ENCODE measurements around the gene TBC1D32.

GRCh38 chr6:121105461-121105860, 228.8 kb downstream of the TBC1D32 start:
- TF ChIP-seq, protein P1, sequence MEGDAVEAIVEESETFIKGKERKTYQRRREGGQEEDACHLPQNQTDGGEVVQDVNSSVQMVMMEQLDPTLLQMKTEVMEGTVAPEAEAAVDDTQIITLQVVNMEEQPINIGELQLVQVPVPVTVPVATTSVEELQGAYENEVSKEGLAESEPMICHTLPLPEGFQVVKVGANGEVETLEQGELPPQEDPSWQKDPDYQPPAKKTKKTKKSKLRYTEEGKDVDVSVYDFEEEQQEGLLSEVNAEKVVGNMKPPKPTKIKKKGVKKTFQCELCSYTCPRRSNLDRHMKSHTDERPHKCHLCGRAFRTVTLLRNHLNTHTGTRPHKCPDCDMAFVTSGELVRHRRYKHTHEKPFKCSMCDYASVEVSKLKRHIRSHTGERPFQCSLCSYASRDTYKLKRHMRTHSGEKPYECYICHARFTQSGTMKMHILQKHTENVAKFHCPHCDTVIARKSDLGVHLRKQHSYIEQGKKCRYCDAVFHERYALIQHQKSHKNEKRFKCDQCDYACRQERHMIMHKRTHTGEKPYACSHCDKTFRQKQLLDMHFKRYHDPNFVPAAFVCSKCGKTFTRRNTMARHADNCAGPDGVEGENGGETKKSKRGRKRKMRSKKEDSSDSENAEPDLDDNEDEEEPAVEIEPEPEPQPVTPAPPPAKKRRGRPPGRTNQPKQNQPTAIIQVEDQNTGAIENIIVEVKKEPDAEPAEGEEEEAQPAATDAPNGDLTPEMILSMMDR (conservative IDR thresholded peaks at IDR 0.05 in 1 of 2, IDR thresholded peaks at IDR 0.05 in 1 of 2; ENCODE audit: extremely low read depth in 1 of 2, insufficient read depth in 1 of 2, low read depth in 1 of 2, low read length in 2 of 2), result no peak
- no peak for TF ChIP-seq EZH2 (IDR thresholded peaks at IDR 0.05; ENCODE audit: borderline replicate concordance, low read length)
